GM19397 (cell line): ENCODE measurements around the gene SNW1.
"Not testable (repeated sequence)": the region's sequence is repeated elsewhere in the genome, so short reads cannot be mapped to it uniquely, and the experiment has no call there.

Source experiments
- ATAC-seq: cut with Tn5 transposase; IDR thresholded peaks from one replicate; pipeline ENCODE4 v1.9.1; 2021; ENCODE audit warnings: mild to moderate bottlenecking, moderate library complexity; ENCODE audit not compliant: unreplicated experiment

The SNW1 gene

GRCh38 chr14:77752799-77753516 lies 8.0 kb downstream of the SNW1 start:
- no peak for ATAC-seq

GRCh38 chr14:77752266-77752665 lies 8.7 kb downstream of the SNW1 start:
- no peak for ATAC-seq

GRCh38 chr14:77747425-77747824 lies 13.5 kb downstream of the SNW1 start:
- ATAC-seq: not testable (repeated sequence)

DNA sequence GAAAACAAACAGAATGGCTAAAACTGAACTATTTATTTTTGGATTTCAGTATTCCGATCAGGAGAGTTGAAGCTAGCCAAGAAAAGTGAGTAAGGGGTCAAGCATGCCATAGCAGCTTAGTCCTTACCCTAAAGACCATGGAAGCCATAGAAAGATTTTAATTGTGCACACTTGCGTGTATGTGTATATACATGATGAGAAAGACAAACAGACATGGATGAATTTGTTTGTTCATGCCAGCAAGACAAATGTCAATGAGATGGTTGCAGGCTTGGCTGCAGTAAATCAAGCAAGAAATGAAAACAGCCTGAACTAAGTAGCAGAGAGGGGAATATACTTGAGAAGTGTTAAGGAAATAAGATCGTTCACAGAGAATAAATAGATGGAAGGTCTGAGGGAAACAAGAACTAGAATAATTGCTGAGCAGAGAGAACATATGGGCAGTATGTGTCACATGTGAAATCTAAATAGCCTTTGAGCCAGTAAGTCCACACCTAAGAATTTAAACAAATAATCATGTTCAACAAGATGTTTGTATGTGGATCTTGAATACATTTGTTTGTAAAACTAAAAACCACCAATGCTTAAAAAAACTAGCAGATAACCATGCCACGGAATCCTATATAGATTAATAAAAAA lies 14.8 kb downstream of the SNW1 start:
- no peak for ATAC-seq

DNA sequence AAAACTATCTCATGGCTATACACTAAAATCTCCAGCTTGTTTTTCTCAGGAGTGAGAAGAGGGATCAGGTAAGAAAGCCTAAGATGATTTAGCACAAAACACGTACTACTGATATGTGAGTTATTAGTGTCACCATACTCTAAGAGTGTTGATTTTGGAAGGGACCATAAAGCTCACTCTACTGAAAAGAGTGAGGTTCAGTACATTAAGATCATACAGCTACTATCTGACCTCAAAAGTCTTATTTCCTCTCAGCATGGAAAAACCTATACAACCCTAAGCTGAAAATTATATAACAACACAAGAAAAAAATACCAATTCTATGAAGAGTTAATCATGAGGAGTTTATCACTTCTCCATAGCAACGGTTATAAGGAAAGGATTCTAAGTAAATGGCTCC lies 19.5 kb downstream of the SNW1 start:
- no peak for ATAC-seq

DNA sequence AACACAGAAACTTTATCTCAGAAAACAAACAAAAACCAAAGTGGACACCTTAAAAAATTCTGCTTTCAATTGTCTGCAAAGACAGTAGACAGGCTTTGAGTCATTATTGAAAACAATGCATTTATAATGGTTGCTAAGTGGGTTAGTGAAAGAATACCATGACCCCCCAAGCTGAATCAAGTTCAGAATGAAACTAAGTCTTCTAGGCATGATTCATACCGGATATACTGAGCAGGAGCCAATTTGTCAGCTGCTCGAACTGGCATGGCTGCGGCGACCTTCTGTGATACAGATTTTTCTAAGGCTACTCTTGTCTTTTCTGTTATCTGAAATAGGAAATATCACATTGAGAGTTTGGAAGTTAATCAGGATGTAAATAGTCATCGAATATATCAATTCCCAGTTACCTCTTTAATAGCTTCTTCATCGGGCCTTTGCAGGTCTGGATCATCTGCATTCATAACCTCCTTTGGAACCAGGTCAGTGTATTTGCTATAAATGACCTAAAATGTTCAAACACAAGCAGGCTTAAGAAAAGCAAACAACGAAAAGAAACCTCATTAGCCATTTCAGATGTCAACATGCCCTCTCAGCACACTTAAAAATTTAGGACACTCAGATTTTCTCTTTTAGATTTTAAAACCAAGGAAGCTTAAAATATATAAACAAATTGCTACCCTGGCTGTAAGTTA lies 22.3 kb downstream of the SNW1 start:
- ATAC-seq: no peak

- ATAC-seq: no peak
Observed at GRCh38 chr14:77730976-77731497, 29.9 kb downstream of the SNW1 start.

- no peak for ATAC-seq
Observed at GRCh38 chr14:77722301-77722700, 38.7 kb downstream of the SNW1 start.

GRCh38 chr14:77721437-77721836 lies 39.5 kb downstream of the SNW1 start:
- no peak for ATAC-seq

- ATAC-seq: no peak
Observed at GRCh38 chr14:77717608-77718305, 43.2 kb downstream of the SNW1 start.

GRCh38 chr14:77714926-77715325 lies 46.0 kb downstream of the SNW1 start:
- no peak for ATAC-seq

DNA sequence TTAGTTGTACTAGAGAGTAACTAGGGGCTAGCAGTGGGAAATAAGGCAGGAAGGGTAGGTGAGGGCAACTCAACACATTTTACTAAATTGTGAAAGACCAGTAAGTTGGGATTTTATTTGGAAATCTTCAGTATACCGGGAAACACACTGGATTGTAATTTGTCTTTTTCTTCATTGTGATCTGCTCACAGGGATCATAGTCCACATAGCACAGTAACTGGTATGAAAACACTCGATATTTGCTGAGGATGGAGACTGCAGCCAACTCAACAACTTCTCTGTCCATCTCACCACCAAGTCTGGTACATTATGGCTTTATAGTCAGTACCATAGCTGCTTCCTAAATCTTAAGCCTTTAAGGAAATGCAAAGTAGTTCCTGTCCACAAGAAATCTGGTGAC lies 50.6 kb downstream of the SNW1 start:
- no peak for ATAC-seq

- ATAC-seq: no peak
Observed at GRCh38 chr14:77709412-77709811, 51.5 kb downstream of the SNW1 start.

DNA sequence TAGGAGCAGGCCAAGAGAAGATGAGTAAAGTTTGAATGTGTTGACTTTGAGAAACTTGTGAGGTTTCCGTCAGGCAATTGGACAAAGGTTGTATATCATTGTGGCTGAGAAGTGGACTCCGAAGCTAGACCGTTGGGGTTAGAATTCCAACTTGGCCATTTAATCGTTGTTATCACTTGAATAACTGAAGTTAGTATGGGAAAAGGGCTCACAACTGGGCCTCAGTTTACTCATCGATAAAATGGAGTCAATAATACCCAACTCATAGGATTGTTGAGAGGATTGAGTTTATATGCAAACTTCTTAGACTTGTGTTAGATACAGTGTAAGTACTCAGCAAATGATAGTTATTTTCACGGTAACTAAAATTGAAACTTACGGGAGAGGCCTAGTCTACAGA lies 52.2 kb downstream of the SNW1 start:
- no peak for ATAC-seq

DNA sequence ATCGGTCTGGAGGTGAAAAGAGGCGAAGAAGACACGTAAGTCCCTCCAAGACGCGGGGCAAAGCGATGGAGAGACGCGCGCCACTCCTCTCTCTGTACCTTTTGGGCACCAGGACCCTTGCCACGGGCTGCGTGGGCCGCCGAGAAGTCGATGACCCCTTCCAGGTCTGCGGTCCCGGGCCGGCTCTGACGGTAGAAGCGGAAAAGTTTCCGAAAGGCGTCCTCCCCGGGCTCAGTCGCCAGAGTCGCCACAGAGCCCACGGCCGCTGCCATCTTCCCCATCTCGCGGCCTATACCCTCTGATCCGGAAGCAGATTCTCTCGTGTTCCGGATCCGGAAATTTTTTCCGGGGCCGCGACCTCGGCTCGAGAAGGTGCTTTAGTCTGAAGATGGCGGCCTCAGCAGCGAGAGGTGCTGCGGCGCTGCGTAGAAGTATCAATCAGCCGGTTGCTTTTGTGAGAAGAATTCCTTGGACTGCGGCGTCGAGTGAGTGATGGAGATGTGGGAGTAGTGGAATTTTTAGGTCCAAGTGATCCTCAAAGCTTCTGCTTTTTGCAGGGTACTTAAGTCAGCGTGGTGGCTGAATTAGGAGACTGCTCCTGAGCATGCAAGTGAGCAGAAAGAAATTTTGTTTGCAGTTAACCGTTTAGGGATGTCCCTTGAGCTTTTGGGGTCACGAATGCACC lies 53.1 kb downstream of the SNW1 start, which contains the start of the genes ALKBH1 and SLIRP:
Gene ALKBH1 (minus strand): TSS at position 300 of the 685 bp plus-strand sequence. CDS start 19 bp downstream, at position 281.
Gene SLIRP (plus strand): TSS at position 380 of the 685 bp plus-strand sequence. CDS start 9 bp downstream, at position 389.
- ATAC-seq: peak; percentile 97

GRCh38 chr14:77707355-77707723 lies 53.6 kb downstream of the SNW1 start:
- peak; percentile 6 for ATAC-seq

DNA sequence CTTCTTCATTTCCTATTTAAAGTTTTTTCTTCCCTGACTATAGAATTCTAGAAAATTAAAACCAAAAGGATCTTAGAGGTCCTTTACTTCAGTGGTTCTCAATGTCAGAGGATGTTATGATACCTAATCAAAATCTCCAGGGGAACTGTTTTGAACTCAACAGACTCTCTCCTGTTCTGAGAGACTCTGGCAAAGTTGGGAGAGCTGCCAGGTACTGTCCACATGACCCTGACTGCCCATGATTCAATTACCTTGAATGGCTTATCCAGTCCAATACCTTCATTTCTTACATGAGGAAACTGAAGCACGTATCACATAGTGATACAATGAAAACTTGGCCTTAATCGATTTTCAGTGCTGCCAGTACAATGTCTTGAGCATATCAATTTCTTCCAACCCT lies 69.7 kb downstream of the SNW1 start:
- ATAC-seq: no peak

DNA sequence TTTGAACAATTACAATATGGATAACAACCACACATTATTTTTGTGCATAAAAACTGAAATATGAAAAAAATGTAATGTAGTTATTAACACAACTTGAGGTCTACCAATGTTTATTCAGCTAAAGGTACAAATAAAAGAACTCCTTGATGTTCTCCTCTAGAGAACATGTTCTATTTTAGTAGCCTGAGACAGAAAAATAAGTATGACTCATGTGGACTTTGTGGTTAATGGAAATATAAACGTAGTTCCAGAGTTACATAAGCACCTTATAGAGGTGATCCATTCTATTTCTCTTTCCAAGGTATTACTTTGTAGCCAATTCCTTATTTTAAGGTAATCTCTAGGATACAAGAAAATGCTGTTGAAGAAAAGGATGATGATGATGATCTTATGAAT lies 78.8 kb downstream of the SNW1 start:
- ATAC-seq: no peak

DNA sequence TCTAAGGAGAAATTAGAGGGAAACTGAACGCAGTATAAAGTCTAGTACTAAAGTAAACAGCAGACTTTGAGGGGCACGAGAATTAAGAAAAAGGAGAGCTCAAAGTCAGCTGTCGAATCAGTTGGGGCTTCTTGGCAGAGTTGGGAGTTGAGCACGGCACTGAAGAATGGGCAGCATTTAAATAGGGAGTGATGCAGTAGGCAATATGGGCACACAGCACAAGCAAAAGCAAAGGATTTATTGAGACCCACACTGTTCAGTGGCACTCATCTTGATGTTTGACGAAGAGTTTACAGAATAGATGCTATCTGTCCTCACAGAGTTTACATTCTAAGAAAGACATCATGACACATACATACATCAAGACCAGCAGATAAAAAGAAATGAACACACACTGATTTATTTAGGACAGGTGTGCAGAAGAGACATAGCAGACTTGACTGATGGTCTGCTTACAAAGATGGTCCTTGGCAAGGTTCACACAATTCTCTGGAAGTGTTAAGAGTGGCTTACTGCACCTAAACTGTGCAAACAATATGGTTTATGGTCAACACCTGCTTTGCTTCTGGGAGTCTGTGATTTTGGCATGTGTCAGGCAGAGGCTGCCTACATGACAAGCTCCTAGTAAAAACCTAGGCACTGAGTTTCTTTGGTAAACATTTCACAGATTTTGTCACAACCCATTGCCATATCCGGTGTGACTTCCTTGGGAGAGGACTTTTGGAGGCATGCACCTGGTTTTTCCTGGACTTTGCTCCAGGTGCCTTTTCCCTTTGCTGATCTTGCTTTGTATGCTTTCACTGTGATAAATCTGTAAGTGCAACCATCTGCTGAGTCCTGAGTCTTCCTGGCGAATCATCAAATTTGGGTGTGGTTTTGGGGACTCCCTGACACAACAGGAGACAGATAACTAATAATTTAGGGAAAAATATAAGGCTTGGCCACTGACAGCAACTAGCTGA lies 79.5 kb downstream of the SNW1 start:
- no peak for ATAC-seq
